ENCODE results near the gene STXBP3. TPM values are rescaled to one million over a fixed set of nuclear protein-coding genes. Genes with fewer than 3 reads are reported as not detected.

STXBP3 gene
- total RNA-seq, 3 donors from 2014 or later = 26.4 to 30.0 (median 27.8) TPM

GRCh38 chr1:108803548-108803947 lies 57.1 kb downstream of the STXBP3 start:
- no peak overlapping the region for H3K4me3 Mint-ChIP-seq

GRCh38 chr1:108808438-108808837 lies 62.0 kb downstream of the STXBP3 start:
- DNase-seq (no peak), ATAC-seq (no peak)
- Mint-ChIP-seq H3K9me3 (no peaks in the 10 kb centered on the region), H3K27me3 (ENCODE audit: low read depth) (no peaks in the 10 kb centered on the region), H3K4me1 (ENCODE audit: low read depth) (no peaks in the 10 kb centered on the region), H3K36me3 (ENCODE audit: insufficient read depth) (peaks cover 17% of the 10 kb centered on the region), H3K4me3 (no peak overlapping the region)

More at GRCh38 chr1:108803548-108803947, 57.1 kb downstream of the STXBP3 start:
- Mint-ChIP-seq H3K9me3 (no peaks in the 10 kb centered on the region), H3K36me3 (ENCODE audit: insufficient read depth) (peaks cover 31% of the 10 kb centered on the region), H3K4me1 (ENCODE audit: low read depth) (no peaks in the 10 kb centered on the region), H3K27me3 (ENCODE audit: low read depth) (no peaks in the 10 kb centered on the region)
- ATAC-seq (no peak), DNase-seq (no peak)

GRCh38 chr1:108811611-108812010 lies 65.1 kb downstream of the STXBP3 start:
- H3K9me3 Mint-ChIP-seq = no peaks in the 10 kb centered on the region
- H3K4me1 Mint-ChIP-seq (ENCODE audit: low read depth) = no peaks in the 10 kb centered on the region
- no peak for DNase-seq
- H3K36me3 Mint-ChIP-seq (ENCODE audit: insufficient read depth) = peaks cover 6% of the 10 kb centered on the region
- H3K4me3 Mint-ChIP-seq = no peak overlapping the region
- H3K27me3 Mint-ChIP-seq (ENCODE audit: low read depth) = no peaks in the 10 kb centered on the region
- ATAC-seq = no peak

GRCh38 chr1:108813326-108813725 lies 66.9 kb downstream of the STXBP3 start:
- ATAC-seq (no peak), DNase-seq (no peak)
- Mint-ChIP-seq H3K4me1 (ENCODE audit: low read depth) (no peaks in the 10 kb centered on the region), H3K4me3 (no peak overlapping the region), H3K36me3 (ENCODE audit: insufficient read depth) (peaks cover 4% of the 10 kb centered on the region), H3K9me3 (no peaks in the 10 kb centered on the region), H3K27me3 (ENCODE audit: low read depth) (no peaks in the 10 kb centered on the region)

- H3K27me3 Mint-ChIP-seq (ENCODE audit: low read depth) = no peaks in the 10 kb centered on the region
- H3K4me1 Mint-ChIP-seq (ENCODE audit: low read depth) = no peaks in the 10 kb centered on the region
- ATAC-seq (no peak), DNase-seq (no peak)
- peaks cover 2% of the 10 kb centered on the region for H3K36me3 Mint-ChIP-seq (ENCODE audit: insufficient read depth)
- H3K4me3 Mint-ChIP-seq = no peak overlapping the region
- no peaks in the 10 kb centered on the region for H3K9me3 Mint-ChIP-seq
These were observed 68.1 kb downstream of the STXBP3 start for GRCh38 chr1:108814343-108815125.

- H3K4me1 Mint-ChIP-seq (ENCODE audit: low read depth) = no peaks in the 10 kb centered on the region
- H3K4me3 Mint-ChIP-seq = no peak overlapping the region
- DNase-seq (no peak), ATAC-seq (no peak)
- no peaks in the 10 kb centered on the region for H3K27me3 Mint-ChIP-seq (ENCODE audit: low read depth)
- H3K36me3 Mint-ChIP-seq (ENCODE audit: insufficient read depth) = no peaks in the 10 kb centered on the region
- H3K9me3 Mint-ChIP-seq = no peaks in the 10 kb centered on the region
These were observed 69.1 kb downstream of the STXBP3 start for GRCh38 chr1:108815566-108815965.

- no peaks in the 10 kb centered on the region for H3K27me3 Mint-ChIP-seq (ENCODE audit: low read depth)
These were observed 69.8 kb downstream of the STXBP3 start for GRCh38 chr1:108816049-108816893.

GRCh38 chr1:108817016-108817415 lies 70.5 kb downstream of the STXBP3 start:
- DNase-seq = no peak
- Mint-ChIP-seq H3K36me3 (ENCODE audit: insufficient read depth) (no peaks in the 10 kb centered on the region), H3K9me3 (no peaks in the 10 kb centered on the region), H3K4me1 (ENCODE audit: low read depth) (no peaks in the 10 kb centered on the region), H3K27me3 (ENCODE audit: low read depth) (no peaks in the 10 kb centered on the region), H3K4me3 (no peak overlapping the region)
- no peak for ATAC-seq

More at GRCh38 chr1:108816049-108816893, 69.8 kb downstream of the STXBP3 start:
- DNase-seq (no peak), ATAC-seq (no peak)
- H3K9me3 Mint-ChIP-seq = no peaks in the 10 kb centered on the region
- H3K36me3 Mint-ChIP-seq (ENCODE audit: insufficient read depth) = no peaks in the 10 kb centered on the region
- no peak overlapping the region for H3K4me3 Mint-ChIP-seq
- no peaks in the 10 kb centered on the region for H3K4me1 Mint-ChIP-seq (ENCODE audit: low read depth)

- no peak for ATAC-seq
- DNase-seq = no peak
- H3K9me3 Mint-ChIP-seq = no peaks in the 10 kb centered on the region
- no peaks in the 10 kb centered on the region for H3K4me1 Mint-ChIP-seq (ENCODE audit: low read depth)
- no peaks in the 10 kb centered on the region for H3K36me3 Mint-ChIP-seq (ENCODE audit: insufficient read depth)
- H3K4me3 Mint-ChIP-seq = no peak overlapping the region
- no peaks in the 10 kb centered on the region for H3K27me3 Mint-ChIP-seq (ENCODE audit: low read depth)
These were observed 71.3 kb downstream of the STXBP3 start for GRCh38 chr1:108817811-108818210.

- ATAC-seq (no peak), DNase-seq (no peak)
- Mint-ChIP-seq H3K4me1 (ENCODE audit: low read depth) (no peaks in the 10 kb centered on the region), H3K4me3 (no peak overlapping the region), H3K27me3 (ENCODE audit: low read depth) (no peaks in the 10 kb centered on the region), H3K9me3 (no peaks in the 10 kb centered on the region), H3K36me3 (ENCODE audit: insufficient read depth) (no peaks in the 10 kb centered on the region)
These were observed 73.4 kb downstream of the STXBP3 start for GRCh38 chr1:108819878-108820277.

- H3K27me3 Mint-ChIP-seq (ENCODE audit: low read depth) = no peaks in the 10 kb centered on the region
- no peaks in the 10 kb centered on the region for H3K9me3 Mint-ChIP-seq
- DNase-seq = no peak
- ATAC-seq = no peak
- H3K36me3 Mint-ChIP-seq (ENCODE audit: insufficient read depth) = no peaks in the 10 kb centered on the region
- H3K4me3 Mint-ChIP-seq = no peak overlapping the region
- H3K4me1 Mint-ChIP-seq (ENCODE audit: low read depth) = peaks cover 2% of the 10 kb centered on the region
These were observed 77.2 kb downstream of the STXBP3 start for GRCh38 chr1:108823632-108824031.

GRCh38 chr1:108824051-108824450 lies 77.6 kb downstream of the STXBP3 start:
- ATAC-seq (no peak), DNase-seq (no peak)
- Mint-ChIP-seq H3K27me3 (ENCODE audit: low read depth) (no peaks in the 10 kb centered on the region), H3K4me1 (ENCODE audit: low read depth) (peaks cover 2% of the 10 kb centered on the region), H3K36me3 (ENCODE audit: insufficient read depth) (no peaks in the 10 kb centered on the region), H3K4me3 (no peak overlapping the region), H3K9me3 (no peaks in the 10 kb centered on the region)

GRCh38 chr1:108826081-108826635 lies 79.7 kb downstream of the STXBP3 start:
- no peaks in the 10 kb centered on the region for H3K9me3 Mint-ChIP-seq
- no peaks in the 10 kb centered on the region for H3K36me3 Mint-ChIP-seq (ENCODE audit: insufficient read depth)
- peaks cover 2% of the 10 kb centered on the region for H3K4me1 Mint-ChIP-seq (ENCODE audit: low read depth)
- no peaks in the 10 kb centered on the region for H3K27me3 Mint-ChIP-seq (ENCODE audit: low read depth)
- DNase-seq = no peak
- no peak overlapping the region for H3K4me3 Mint-ChIP-seq
- ATAC-seq = no peak

- H3K36me3 Mint-ChIP-seq (ENCODE audit: insufficient read depth) = no peaks in the 10 kb centered on the region
- no peaks in the 10 kb centered on the region for H3K27me3 Mint-ChIP-seq (ENCODE audit: low read depth)
- no peak overlapping the region for H3K4me3 Mint-ChIP-seq
- peaks cover 2% of the 10 kb centered on the region for H3K4me1 Mint-ChIP-seq (ENCODE audit: low read depth)
- ATAC-seq = peak in 1 of 2 donors; percentile 66
- H3K9me3 Mint-ChIP-seq = no peaks in the 10 kb centered on the region
- DNase-seq = peak; percentile 70
These were observed 81.8 kb downstream of the STXBP3 start for GRCh38 chr1:108828074-108828961.

Measured in activated T-cell treated with anti-CD3 and anti-CD28 coated beads, Interleukin-2, amount 50 U/mL, for 4 hours (primary cell).